ENCODE measurements around the gene CBX8.

CBX8 gene

GRCh38 chr17:79804856-79805696, 8.2 kb upstream of the CBX8 start:
- no peak for DNase-seq

- DNase-seq, result peak; percentile 25
Observed at GRCh38 chr17:79803997-79804855, 7.3 kb upstream of the CBX8 start.

GRCh38 chr17:79803421-79803996, 6.6 kb upstream of the CBX8 start:
- no peak for DNase-seq

- DNase-seq, result no peak
Observed at GRCh38 chr17:79802736-79803420, 6.0 kb upstream of the CBX8 start.

GRCh38 chr17:79802039-79802735, 5.3 kb upstream of the CBX8 start:
- DNase-seq, result no peak

- no peak for DNase-seq
Observed at GRCh38 chr17:79801156-79802038, 4.5 kb upstream of the CBX8 start.

- peak; percentile 52 for DNase-seq
Observed at GRCh38 chr17:79800325-79801155, 3.7 kb upstream of the CBX8 start.

GRCh38 chr17:79799538-79800324, 2.9 kb upstream of the CBX8 start:
- DNase-seq, result no peak

GRCh38 chr17:79799174-79799537, 2.3 kb upstream of the CBX8 start:
- no peak for DNase-seq

GRCh38 chr17:79798299-79799173, 1.7 kb upstream of the CBX8 start:
- no peak for DNase-seq

GRCh38 chr17:79797492-79798298, 818 bp upstream of the CBX8 start:
- no peak for DNase-seq

- no peak for DNase-seq
Observed at GRCh38 chr17:79796444-79796762, 474 bp downstream of the CBX8 start.

- DNase-seq, result no peak
Observed at GRCh38 chr17:79795795-79796443, 958 bp downstream of the CBX8 start.

- no peak for DNase-seq
Observed at GRCh38 chr17:79794659-79795511, 2.0 kb downstream of the CBX8 start.

GRCh38 chr17:79793924-79794304, 3.0 kb downstream of the CBX8 start:
- peak; percentile 61 for DNase-seq

All from fibroblast of skin of back (primary cell).